ENCODE measurements around the gene ARHGAP1.

Gene ARHGAP1

DNA sequence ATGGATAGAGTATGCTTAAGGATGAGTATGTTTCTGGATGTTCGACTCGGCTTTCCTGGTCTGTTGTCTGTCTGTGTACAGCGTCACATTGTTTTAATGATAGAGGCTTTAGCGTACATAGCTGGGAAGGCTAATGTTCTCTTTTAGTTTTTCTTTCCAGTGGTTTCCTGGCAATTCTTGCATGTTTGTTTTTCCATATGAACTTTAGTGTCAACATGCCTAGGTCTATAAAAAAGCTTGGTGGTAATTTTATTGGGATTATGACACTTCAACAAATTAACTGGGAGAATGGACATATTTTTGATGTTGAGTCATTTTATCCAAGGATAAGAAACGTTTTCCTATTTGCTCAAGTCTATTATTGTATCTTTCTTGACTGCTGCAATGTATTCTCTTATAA lies 36.2 kb upstream of the ARHGAP1 start:
- no peak for DNase-seq (ENCODE audit: low read depth in 1 of 2, low spot score in 1 of 2)
- Histone ChIP-seq H3K27me3 (ENCODE audit: insufficient read depth, poor library complexity, severe bottlenecking) (no peaks in the 10 kb centered on the region), H3K4me3 (replicated peaks; ENCODE audit: insufficient read depth, low read length) (no peak overlapping the region), H3K27ac (replicated peaks) (no peak overlapping the region)
- TF ChIP-seq CTCF (IDR thresholded peaks at IDR 0.05; ENCODE audit: insufficient read depth, low read length) (no peak), REST (IDR thresholded peaks at IDR 0.05; ENCODE audit: insufficient replicate concordance, low read depth) (no peak), POLR2AphosphoS5 (IDR thresholded peaks at IDR 0.05; ENCODE audit: low read depth) (no peak), GABPA (IDR thresholded peaks at IDR 0.05; ENCODE audit: low read depth) (no peak), SPI1 (IDR thresholded peaks at IDR 0.05; ENCODE audit: borderline replicate concordance, low read depth) (no peak)

DNA sequence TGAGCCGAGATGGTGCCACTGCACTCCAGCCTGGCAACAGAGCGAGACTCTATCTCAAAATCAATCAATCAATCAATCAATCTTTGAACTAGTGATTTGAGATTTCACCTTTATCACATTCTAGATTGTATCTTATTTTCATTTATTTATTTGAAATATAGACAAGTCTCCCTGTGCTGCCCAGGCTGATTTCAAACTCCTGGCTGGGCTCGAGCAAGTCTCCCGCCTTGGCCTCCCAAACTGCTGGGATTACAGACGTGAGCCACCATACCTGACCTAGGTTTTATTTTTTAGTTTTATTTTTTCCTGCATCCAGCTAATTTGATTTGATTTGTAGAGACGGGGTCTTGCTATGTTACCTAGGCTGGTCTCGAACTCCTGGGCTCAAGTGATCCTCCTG lies 35.7 kb upstream of the ARHGAP1 start:
- H3K27ac ChIP-seq (replicated peaks) = no peak overlapping the region
- no peaks in the 10 kb centered on the region for H3K27me3 ChIP-seq (ENCODE audit: insufficient read depth, poor library complexity, severe bottlenecking)
- TF ChIP-seq REST (IDR thresholded peaks at IDR 0.05; ENCODE audit: insufficient replicate concordance, low read depth) (no peak), GABPA (IDR thresholded peaks at IDR 0.05; ENCODE audit: low read depth) (no peak), SPI1 (IDR thresholded peaks at IDR 0.05; ENCODE audit: borderline replicate concordance, low read depth) (no peak), POLR2AphosphoS5 (IDR thresholded peaks at IDR 0.05; ENCODE audit: low read depth) (no peak), CTCF (IDR thresholded peaks at IDR 0.05; ENCODE audit: insufficient read depth, low read length) (no peak)
- no peak overlapping the region for H3K4me3 ChIP-seq (replicated peaks; ENCODE audit: insufficient read depth, low read length)
- no peak for DNase-seq (ENCODE audit: low read depth in 1 of 2, low spot score in 1 of 2)

GRCh38 chr11:46733234-46733633 lies 32.8 kb upstream of the ARHGAP1 start:
- Histone ChIP-seq H3K4me3 (replicated peaks; ENCODE audit: insufficient read depth, low read length) (no peak overlapping the region), H3K27me3 (ENCODE audit: insufficient read depth, poor library complexity, severe bottlenecking) (no peaks in the 10 kb centered on the region), H3K27ac (replicated peaks) (no peak overlapping the region)
- TF ChIP-seq GABPA (IDR thresholded peaks at IDR 0.05; ENCODE audit: low read depth) (no peak), REST (IDR thresholded peaks at IDR 0.05; ENCODE audit: insufficient replicate concordance, low read depth) (no peak), POLR2AphosphoS5 (IDR thresholded peaks at IDR 0.05; ENCODE audit: low read depth) (no peak), CTCF (IDR thresholded peaks at IDR 0.05; ENCODE audit: insufficient read depth, low read length) (no peak), SPI1 (IDR thresholded peaks at IDR 0.05; ENCODE audit: borderline replicate concordance, low read depth) (no peak)
- no peak for DNase-seq (ENCODE audit: low read depth in 1 of 2, low spot score in 1 of 2)
